ENCODE results near the gene SOWAHA.

- TF ChIP-seq, protein P1, sequence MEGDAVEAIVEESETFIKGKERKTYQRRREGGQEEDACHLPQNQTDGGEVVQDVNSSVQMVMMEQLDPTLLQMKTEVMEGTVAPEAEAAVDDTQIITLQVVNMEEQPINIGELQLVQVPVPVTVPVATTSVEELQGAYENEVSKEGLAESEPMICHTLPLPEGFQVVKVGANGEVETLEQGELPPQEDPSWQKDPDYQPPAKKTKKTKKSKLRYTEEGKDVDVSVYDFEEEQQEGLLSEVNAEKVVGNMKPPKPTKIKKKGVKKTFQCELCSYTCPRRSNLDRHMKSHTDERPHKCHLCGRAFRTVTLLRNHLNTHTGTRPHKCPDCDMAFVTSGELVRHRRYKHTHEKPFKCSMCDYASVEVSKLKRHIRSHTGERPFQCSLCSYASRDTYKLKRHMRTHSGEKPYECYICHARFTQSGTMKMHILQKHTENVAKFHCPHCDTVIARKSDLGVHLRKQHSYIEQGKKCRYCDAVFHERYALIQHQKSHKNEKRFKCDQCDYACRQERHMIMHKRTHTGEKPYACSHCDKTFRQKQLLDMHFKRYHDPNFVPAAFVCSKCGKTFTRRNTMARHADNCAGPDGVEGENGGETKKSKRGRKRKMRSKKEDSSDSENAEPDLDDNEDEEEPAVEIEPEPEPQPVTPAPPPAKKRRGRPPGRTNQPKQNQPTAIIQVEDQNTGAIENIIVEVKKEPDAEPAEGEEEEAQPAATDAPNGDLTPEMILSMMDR (IDR thresholded peaks at IDR 0.05; ENCODE audit: insufficient read depth, low read length, poor library complexity, severe bottlenecking) = no peak
- TF ChIP-seq EZH2phosphoT487 (conservative IDR thresholded peaks at IDR 0.05; ENCODE audit: low read length) = no peak
Measured at GRCh38 chr5:132776938-132777208, 36.2 kb upstream of the SOWAHA start.
